ENCODE measurements around the gene NUP54. TPM values are rescaled to one million over a fixed set of nuclear protein-coding genes. Genes with fewer than 3 reads are reported as not detected.
A peak's percentile ranks its signal among the peaks of the same experiment; 100 is the strongest.

NUP54 gene
- total RNA-seq, 1 experiment from 2014 or later: 55.4 TPM

GRCh38 chr4:76067652-76068286 is 80.4 kb downstream of the NUP54 start:
- peak; percentile 65 for DNase-seq (ENCODE audit: low read depth)

GRCh38 chr4:76066546-76066945 is 81.7 kb downstream of the NUP54 start:
- DNase-seq (ENCODE audit: low read depth): no peak

Other genes starting within 250 kb of the NUP54 start
- not detected in 2 replicates for gene PPEF2, start 245.9 kb downstream of the NUP54 start, total RNA-seq (2014; rRNA removed; shearing (Covaris generic))
- 0.25 and 15.2 TPM in 2 replicates for gene NAAA, start 207.4 kb downstream of the NUP54 start, total RNA-seq (2014; rRNA removed; shearing (Covaris generic))
- 15.6 and 20.2 TPM in 2 replicates for gene SDAD1, start 157.5 kb downstream of the NUP54 start, total RNA-seq (2014; rRNA removed; shearing (Covaris generic))
- not detected in 2 replicates for gene CXCL9, start 140.9 kb downstream of the NUP54 start, total RNA-seq (2014; rRNA removed; shearing (Covaris generic))
- gene CXCL10, start 124.9 kb downstream of the NUP54 start, total RNA-seq (2014; rRNA removed; shearing (Covaris generic)): 1.1 and 5.4 TPM in 2 replicates
- 0.37 and 0.74 TPM in 2 replicates for gene CXCL11, start 112.3 kb downstream of the NUP54 start, total RNA-seq (2014; rRNA removed; shearing (Covaris generic))
- not detected in 2 replicates for gene ART3, start 73.7 kb downstream of the NUP54 start, total RNA-seq (2014; rRNA removed; shearing (Covaris generic))
- 97.3 and 105 TPM in 2 replicates for gene SCARB2, start 65.4 kb upstream of the NUP54 start, total RNA-seq (2014; rRNA removed; shearing (Covaris generic))
- not detected in 2 replicates for gene FAM47E, start 103.3 kb upstream of the NUP54 start, total RNA-seq (2014; rRNA removed; shearing (Covaris generic))
- 4.0 and 6.2 TPM in 2 replicates for gene STBD1, start 158.3 kb upstream of the NUP54 start, total RNA-seq (2014; rRNA removed; shearing (Covaris generic))

Measured in M059J (cell line).